Amniotic stem cell (primary cell): ENCODE results near the gene SEC16A.

Experiments used
- DNase-seq: peaks from one replicate; lab custom pipeline; 2025; lab: John Stamatoyannopoulos, UW

Gene SEC16A

DNA sequence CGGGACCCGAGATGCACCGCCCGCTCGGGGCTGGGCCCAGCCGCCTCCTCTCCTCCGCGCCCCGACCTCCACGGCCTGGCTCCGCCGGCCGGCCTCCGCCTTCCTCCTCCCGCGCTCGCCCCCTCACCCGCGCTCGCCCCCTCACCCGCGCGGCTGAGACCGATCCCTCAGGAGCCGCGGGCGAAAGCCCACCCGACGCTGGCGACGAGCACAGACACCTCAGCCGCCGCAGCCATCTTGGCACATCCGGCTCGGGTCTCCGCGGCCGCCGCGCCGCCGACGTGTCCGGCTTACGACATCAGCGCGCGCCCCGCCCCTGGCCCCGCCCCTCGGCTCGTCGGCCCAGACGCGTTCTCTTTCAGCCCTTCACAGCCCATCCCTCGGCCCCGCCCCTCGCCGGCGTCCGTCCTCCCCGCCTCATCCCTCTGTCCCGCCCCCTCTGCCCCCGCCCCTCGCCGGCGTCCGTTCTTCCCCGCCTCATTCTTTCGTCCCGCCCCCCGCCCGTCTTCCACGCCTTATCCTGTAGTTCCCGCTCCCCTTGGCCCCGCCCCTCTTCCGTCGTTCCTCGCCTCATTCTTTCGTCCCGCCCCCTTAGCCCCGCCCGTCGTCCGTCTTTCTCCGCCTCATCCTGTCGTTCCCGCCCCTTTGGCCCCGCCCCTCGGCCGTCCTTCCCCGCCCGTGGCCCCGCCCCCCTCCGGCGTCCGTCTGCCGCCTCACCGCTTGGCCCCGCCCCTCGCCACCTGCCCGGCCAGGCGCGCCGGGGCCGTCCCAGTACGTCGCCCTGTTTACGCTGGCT, at the start of gene SEC16A:
SEC16A (minus strand) TSS at position 248 of the 796 bp plus-strand sequence. CDS start 5,425 bp downstream, outside the sequence.
- peak; percentile 98 for DNase-seq

DNA sequence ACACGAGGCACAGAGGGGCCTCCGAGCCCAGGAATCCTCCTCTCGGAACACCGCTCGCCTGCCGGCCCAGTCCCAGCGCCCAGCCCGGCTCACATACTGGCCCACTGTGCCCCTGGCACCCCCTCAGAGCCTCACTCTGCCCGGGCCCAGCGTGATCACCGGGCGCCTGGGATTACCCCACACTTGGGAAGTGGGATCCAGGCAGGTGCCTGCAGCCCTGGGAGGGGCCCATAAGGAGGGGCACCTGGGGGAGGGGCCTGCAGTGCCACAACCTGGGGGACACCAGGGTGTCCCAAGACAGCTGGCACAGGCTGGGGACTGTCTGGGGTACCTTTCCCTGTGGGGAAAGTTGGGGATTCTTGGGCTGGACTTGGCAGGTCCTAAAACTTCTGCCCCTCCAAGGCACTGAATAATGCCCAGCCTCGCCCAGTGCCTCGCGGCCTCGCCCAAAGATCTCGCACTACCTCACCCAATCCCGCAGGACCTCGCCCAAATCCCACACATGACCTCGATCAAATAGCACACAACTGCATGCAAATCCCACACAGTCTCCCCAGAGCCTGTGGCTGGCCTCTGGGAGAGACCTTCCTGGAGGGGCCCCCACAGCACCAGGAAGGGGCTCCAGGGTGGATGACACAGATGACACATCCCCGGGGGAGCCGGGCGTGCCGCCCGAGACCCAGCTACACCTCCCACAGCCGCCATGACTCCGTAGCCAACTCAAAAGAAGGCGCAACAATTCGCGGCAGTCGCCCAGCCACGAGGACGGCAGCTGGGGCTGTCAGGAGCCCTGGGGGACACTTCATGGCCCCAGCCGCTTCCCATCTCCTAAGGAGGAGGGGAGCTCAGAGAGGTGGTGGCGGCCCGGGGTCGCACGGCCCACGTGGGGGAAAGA, 49.3 kb upstream of the SEC16A start:
- no peak for DNase-seq

DNA sequence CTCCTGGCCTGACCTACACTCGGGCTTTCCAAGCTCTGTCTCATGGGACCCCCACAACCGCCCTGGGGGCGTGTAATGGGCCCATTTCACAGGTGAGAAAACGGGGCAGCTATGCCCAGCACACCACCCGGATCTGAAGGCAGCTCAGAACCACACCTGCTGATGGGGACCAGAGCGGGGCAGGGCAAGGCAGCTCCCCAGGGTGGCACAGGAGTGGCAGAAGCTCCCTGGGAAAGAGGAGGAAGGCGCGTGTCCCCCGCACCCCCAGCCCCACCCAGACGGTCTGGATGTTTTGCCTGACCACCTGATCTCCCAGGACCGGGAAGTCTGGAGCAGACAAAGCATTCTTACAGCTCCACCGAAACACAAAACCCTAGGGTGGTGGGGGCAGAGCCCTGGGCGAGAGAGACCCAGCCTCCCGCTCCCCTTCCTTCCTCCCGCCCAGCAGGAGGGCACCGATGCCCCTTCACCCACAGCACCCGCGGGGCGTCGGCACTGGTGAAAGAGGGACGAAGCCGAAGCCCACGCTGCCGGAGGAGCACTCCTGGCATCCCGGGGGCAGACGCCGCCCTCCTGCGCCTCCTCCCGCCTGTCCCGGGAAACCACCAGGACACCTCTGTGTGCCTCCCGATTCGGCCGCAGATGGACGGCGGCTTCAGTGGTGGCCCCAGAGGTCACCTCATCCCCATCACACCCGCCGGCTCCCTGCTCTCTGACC, 48.5 kb upstream of the SEC16A start:
- DNase-seq: no peak

GRCh38 chr9:136530461-136531089, 47.7 kb upstream of the SEC16A start:
- DNase-seq: no peak

GRCh38 chr9:136529516-136530460, 46.9 kb upstream of the SEC16A start:
- no peak for DNase-seq

- DNase-seq: no peak
Measured at GRCh38 chr9:136528716-136529341, 46.0 kb upstream of the SEC16A start.

GRCh38 chr9:136527721-136528710, 45.2 kb upstream of the SEC16A start:
- no peak for DNase-seq

DNA sequence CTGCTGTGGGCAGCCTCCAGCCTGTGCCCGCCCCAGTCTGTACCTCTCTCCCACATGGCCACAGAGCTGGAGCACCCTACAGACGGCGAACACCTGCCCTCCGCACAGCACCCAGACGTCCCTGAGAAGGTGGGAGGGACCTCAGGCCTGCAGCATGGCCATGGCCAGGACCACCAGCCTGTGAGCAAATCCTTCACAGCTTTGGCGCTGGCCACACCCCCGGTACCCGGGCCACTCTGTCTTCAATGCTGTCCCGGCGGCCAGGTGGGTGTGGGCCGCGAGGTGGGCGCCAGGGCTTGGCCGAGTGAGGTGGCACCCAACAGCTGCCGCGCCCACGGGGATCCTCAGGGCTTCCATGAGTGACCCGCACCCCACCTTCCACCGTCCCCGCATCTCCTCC, 44.3 kb upstream of the SEC16A start:
- DNase-seq: no peak

DNA sequence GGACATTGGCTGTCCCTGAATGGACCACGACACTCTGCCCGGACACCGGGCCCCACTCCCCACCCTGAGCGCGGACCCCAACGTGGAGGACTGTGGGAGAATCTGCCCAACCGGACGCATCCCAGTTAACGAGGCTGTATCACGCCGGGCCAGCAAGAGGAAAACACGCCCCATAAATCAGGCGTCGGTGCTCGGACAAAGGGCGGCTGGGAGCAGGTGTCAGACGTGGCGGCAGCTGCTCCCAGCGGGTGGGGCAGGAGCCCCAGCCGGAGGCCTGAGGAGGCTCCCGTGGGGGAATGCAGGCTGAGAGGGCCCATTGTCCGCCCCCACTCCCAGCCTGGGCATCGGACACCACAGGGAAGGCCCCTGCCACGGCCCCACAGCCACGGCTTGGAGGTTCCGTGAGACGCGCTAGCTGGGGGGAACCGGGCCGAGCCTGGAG, 43.8 kb upstream of the SEC16A start:
- DNase-seq: no peak

- no peak for DNase-seq
Measured at GRCh38 chr9:136525841-136526499, 43.1 kb upstream of the SEC16A start.

DNA sequence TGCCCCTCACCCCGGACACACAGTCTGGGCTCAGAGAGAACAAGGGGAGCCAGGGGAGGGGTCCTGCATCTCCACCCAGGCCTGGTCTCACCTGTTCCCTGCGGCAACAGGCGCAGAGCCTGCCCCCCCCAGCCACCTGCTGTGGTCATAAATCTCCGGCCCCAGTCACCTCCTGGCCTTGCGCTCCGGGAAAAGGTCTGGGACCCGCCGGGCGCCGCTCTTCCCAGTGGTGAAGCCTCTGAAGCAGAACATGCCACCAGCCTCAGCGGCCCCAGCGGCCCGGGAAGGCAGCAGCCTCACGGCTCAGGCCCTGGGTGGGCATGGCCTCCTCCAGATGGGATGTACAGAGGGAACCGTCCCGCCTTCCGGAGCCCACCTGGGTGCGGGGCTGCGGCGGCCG, 42.4 kb upstream of the SEC16A start:
- DNase-seq: no peak

DNA sequence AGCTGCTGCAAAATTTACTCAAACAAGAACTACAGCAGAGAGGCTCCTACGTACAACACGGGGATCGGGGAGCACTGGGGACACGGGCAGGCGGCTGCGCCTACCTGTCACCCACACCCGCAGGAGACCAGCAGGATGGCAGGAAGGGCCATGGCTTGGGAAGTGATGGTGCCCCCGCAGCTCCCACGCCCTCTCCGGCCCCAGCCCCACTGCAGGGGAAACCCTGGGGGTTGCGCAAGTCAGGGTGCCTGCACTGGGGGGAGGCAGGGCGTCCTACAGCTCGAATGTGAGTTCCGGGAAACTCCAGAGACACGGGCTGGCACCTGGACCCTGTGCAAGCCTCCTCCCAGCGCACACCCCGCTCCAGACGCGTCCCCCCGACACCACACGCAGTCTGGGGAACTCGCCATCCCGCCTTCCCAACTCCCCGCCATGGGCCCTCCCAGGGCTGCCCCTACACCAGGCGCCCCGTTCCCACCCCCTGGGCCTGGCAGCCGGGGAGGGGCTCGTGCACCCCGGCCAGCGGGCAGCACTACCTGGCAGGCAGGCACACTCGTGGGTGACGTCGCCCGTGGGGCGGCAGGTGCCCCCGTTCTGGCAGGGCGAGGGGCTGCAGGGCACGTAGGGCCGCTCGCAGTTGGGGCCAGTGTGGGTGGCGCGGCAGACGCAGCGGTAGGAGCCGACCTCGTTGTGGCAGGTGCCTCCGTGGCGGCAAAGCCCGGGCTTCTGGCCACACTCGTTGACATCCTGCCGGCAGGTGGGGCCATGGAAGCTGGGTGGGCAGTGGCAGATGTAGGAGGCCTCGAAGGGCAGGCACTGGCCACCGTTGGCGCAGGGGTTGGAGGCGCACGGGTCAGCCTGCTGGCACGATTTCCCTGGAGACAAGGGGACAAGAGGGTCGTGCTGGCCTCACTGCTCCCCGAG, 39.7 kb upstream of the SEC16A start:
- no peak for DNase-seq

DNA sequence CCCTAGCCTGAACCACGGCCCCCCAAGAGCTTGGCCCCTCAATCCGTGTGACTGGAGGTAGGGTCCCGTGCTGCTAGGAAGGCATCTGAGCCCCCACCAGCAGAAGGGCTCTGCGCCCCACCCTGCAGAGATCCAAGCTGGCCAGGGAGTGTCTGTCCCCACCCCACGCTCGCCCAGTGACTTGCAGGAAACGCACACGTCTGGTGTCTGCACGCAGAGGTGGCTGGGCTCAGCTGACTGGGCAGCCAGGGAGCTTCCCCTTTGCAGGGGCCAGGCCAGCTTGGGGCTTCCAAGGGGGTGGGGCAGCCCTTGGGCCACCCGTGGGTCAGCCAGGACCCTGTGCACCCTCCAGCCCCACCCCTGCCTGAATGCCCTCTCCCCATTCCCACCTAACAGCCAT, 38.7 kb upstream of the SEC16A start:
- no peak for DNase-seq

GRCh38 chr9:136520053-136520540, 37.3 kb upstream of the SEC16A start:
- DNase-seq: no peak

DNA sequence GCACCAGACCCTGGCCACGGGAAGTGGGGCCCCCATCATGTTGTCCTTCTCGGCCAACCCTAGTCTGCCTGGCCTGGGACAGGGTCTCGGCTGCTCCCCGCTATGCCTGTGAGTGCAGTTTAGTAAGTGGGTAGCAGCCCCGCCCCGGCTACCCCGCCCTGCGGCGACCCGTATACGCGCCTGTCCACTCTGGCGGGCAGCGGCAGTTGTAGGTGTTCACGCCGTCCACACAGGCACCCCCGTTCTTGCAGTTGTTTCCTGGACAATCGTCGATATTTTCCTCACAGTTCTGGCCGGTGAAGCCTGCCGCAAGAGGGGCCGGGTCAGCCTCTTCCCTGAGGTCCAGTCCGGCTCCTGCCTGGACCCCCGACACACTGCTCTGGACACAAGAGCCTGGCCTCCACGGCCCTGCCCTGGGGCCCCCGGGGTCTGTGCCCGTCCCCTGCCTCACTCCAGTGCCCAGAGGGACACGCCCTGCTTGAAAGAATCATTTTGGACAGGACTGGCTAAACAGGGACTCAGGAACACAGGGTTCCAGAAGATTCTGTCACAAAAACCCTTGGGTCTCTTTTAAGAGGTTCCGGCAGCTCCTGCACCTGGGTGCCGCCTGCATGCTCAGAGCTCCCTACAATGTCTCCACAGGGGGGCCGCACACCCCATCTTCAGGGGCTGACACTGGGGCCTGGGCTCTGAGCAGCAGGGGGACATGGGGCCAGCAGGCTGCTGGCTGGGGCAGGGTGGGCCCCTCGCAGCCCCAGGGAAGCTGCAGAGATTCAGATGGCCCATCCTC, 36.6 kb upstream of the SEC16A start:
- no peak for DNase-seq

DNA sequence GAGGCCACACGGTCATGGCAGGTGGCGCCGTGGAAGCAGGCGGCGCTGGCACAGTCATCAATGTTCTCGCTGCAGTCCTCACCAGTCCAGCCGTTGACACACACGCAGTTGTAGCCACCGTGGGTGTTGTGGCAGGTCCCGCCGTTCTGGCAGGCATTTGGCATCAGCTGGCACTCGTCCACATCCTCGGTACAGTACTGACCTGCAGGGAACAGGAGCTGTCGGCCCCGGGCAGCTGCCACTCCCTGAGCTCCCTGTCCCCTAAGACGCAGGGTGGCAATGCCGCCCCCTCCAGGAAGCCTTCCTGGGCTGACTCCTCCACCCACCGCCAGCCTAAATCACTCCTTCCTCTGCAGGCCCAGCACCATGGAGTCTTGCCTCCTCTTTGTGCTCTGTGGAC, 35.8 kb upstream of the SEC16A start:
- no peak for DNase-seq
